Prostate gland (tissue), 2 donors: Measurements from ENCODE around the gene PPFIBP2. TPM values are rescaled to one million over a fixed set of nuclear protein-coding genes. Genes with fewer than 3 reads are reported as not detected.

Source experiments
- DNase-seq: peaks from one replicate; pipeline ENCODE4 v3.0.0-alpha.2; 2019; ENCODE audit warnings: low spot score
- H3K27ac ChIP-seq, 2 donors: fragments of 200-600 bp; sonication (generic); 2 replicates each; pipeline ENCODE4 v1.5.1; 2017 to 2019
- H3K27me3 ChIP-seq: fragments of 200-600 bp; sonication (generic); replicated peaks from 2 replicates; pipeline ENCODE4 v1.5.1; 2019; ENCODE audit not compliant: insufficient read depth
- H3K36me3 ChIP-seq, 2 donors: fragments of 200-600 bp; sonication (generic); 1 replicate in 1 of 2; 2 replicates in 1 of 2; pipeline versions ENCODE4 v1.5.1 to v1.8.1; 2017 to 2019
- H3K4me1 ChIP-seq: fragments of 200-600 bp; sonication (generic); replicated peaks from 2 replicates; pipeline ENCODE4 v1.5.1; 2019
- H3K4me3 ChIP-seq, 2 donors: fragments of 200-600 bp; sonication (generic); 2 replicates each; pipeline ENCODE4 v1.5.1; 2017 to 2019
- H3K9me3 ChIP-seq: fragments of 200-600 bp; sonication (generic); 2 replicates; pipeline ENCODE4 v1.5.1; 2017
- POLR2A ChIP-seq: fragments of 450-650 bp; IDR thresholded peaks from one replicate; pipeline ENCODE4 v1.6.1; 2016; ENCODE audit warnings: antibody characterized with exemption, mild to moderate bottlenecking
- POLR2AphosphoS5 ChIP-seq: sonication (generic); formaldehyde crosslinking; IDR thresholded peaks from one replicate; pipeline ENCODE4 v1.6.1; 2017; ENCODE audit warnings: antibody characterized with exemption
- WGBS: methylation state at CpG from one replicate; pipeline ENCODE4 v1.1.5; 2018; 5-methylcytosine and 5-hydroxymethylcytosine counted together
- intact Hi-C: fragments of 100-400 bp; cut with DNase I; formaldehyde crosslinking; loops from one replicate; pipeline ENCODE4 v1.14.2; 2022
- total RNA-seq, 2 donors: library from RNA; depleted of rRNA; stranded (reverse); fragments of >200 nt; gene quantifications; one replicate each; pipeline ENCODE4 v1.1.0, GENCODE V29; 2016
- TF ChIP-seq, protein P1 (sequence below), 4 experiments: fragments of 200-600 bp in 2 of 4; fragments of 450-650 bp in 2 of 4; sonication (generic) in 2 of 4; IDR thresholded peaks; 1 replicate in 3 of 4; 2 replicates in 1 of 4; pipeline ENCODE4 v1.5.1; 2016 to 2019; ENCODE audit warnings: antibody characterized with exemption in 4 of 4, mild to moderate bottlenecking in 2 of 4, moderate library complexity in 2 of 4

Gene PPFIBP2
- total RNA-seq, 2 donors from 2014 or later = 76.3 to 88.3 TPM

DNA sequence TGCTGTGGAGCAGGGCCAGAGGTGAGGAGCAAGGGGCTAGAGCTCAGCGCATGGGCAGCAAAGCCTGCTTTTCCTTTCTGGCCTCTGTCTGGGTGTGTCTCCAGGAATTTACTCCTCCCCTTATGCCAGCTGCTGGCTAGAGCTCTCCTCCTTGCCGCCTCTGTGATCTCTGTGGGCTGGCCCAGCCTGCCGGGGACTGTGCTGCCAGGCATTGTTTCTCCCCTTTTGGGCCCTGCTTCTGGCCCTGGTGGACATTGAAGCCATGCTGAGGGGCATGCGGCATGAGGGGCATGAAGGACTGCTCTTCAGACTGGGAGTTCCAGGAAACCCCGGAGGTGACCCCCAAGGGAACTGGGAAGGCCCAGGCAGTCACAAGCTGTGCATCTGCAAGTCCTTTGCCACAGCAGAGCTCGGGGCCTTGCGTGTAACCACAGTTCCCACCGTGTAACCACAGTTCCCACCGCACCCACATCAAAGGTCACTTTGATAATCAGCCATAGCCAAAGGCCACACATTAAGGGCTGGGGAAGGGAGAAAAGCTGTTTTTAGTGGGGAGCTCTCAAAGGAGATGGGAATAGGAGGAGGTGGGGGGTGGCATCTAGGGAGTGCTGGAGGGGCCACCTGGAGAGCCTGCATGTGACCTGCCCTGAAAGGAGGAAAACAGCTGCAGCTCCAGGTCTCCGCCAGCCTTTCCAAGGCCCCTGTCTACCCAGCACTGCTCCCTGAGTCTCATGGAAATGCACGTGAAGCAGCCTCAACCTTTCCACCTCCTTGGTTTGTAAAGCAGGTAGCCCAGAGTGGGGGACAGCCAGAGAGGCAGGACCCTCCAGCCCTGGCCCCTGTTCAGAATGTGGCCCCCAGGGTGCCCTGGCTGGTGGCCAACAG is 62.3 kb downstream of the PPFIBP2 start:
- no peaks in the 10 kb centered on the region for H3K27me3 ChIP-seq
- peak; percentile 55 for TF ChIP-seq POLR2AphosphoS5
- TF ChIP-seq, protein P1, sequence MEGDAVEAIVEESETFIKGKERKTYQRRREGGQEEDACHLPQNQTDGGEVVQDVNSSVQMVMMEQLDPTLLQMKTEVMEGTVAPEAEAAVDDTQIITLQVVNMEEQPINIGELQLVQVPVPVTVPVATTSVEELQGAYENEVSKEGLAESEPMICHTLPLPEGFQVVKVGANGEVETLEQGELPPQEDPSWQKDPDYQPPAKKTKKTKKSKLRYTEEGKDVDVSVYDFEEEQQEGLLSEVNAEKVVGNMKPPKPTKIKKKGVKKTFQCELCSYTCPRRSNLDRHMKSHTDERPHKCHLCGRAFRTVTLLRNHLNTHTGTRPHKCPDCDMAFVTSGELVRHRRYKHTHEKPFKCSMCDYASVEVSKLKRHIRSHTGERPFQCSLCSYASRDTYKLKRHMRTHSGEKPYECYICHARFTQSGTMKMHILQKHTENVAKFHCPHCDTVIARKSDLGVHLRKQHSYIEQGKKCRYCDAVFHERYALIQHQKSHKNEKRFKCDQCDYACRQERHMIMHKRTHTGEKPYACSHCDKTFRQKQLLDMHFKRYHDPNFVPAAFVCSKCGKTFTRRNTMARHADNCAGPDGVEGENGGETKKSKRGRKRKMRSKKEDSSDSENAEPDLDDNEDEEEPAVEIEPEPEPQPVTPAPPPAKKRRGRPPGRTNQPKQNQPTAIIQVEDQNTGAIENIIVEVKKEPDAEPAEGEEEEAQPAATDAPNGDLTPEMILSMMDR (IDR thresholded peaks at IDR 0.05) = no peak
- TF ChIP-seq POLR2A = no peak
- intact Hi-C loops = no loop called here
- no peaks in the 10 kb centered on the region for H3K36me3 ChIP-seq
- peaks cover 24% of the 10 kb centered on the region for H3K4me1 ChIP-seq
- H3K9me3 ChIP-seq = no peaks in the 10 kb centered on the region
- H3K27ac ChIP-seq = peak overlapping the region; percentile 70 to 76
- WGBS = 38% methylated on average over 11 of the region's 11 CpGs
- no peak overlapping the region for H3K4me3 ChIP-seq
- peak; percentile 62 for DNase-seq

DNA sequence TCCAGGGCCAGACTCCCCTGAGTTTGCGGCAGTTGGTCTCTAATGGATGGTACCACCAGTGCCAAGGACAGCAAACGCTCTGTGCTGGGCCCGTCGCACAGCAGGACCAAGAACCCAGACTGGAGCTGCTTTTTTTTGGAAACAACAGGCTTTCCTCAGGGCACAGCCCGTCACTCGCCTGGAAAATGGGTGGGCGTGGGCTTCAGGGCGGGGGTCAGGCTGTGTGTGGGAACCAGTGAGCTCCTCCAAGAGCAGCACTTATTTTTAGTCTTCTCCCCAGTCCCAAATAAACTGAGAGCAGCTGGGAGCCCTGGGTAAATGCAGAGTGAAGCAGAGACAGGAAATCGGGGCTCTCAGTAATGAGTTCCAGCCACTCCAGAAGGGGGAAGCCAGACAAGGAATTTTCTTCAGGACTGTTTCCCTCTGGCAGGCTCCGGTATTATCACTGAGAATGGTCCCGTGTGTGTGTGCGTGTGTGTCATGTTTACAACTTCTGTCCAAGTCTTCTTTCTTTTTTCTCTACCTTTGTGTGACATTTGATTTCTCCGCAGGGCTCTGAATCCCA is 63.0 kb downstream of the PPFIBP2 start:
- Histone ChIP-seq H3K36me3 (no peaks in the 10 kb centered on the region), H3K27me3 (no peaks in the 10 kb centered on the region), H3K27ac (peak overlapping the region; percentile 70 to 76), H3K4me1 (peaks cover 23% of the 10 kb centered on the region), H3K9me3 (no peaks in the 10 kb centered on the region), H3K4me3 (no peak overlapping the region)
- 26% methylated on average over 13 of the region's 13 CpGs for WGBS
- no peak for TF ChIP-seq POLR2A
- TF ChIP-seq, protein P1 (IDR thresholded peaks at IDR 0.05) = no peak
- TF ChIP-seq POLR2AphosphoS5 = no peak
- intact Hi-C loops = no loop called here
- DNase-seq = no peak

DNA sequence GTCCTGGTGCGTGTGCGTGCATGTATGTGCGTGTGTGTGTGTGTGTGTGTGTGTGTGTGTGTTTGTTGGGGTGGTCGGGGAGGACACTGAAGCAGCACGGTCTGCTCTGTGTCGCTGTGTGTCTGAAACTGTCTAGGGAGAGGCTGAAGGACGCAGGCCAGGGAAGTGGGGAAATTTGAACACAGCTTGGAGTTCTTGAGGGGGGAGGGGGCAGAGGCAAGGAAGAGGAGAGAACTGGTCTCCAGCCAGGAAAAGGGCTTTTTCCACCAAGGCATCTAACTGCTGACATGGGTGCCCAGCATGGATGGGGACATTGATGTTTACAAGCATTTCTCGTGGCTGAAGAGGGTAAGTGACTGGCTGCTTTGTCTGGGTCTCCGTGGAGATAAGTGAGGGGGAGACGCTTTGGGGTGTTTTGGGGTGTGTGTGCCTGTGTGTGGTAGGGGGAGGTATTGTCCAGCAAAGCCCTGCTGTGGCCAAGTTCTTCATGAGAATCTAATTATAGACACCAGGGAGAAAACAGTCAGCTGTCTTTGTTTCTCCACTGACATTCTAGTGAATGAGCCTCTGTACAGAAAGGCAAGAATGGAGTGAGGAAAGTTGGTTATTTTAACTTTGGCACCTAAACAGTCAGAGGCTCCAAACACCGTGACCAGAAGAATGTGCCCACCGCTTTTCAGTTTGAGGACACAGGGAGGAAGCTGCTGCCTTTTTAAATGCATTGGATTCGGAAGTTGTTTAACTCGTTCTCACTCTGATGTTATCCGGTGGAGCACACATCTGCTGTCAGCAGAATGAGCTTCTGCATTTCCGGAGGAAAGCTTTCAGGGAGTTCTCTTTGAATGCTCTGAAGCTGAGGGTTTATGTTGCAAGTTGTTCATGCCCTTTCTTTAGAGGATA is 63.7 kb downstream of the PPFIBP2 start:
- intact Hi-C loops = no loop called here
- Histone ChIP-seq H3K27me3 (no peaks in the 10 kb centered on the region), H3K36me3 (no peaks in the 10 kb centered on the region), H3K9me3 (no peaks in the 10 kb centered on the region), H3K4me1 (peaks cover 15% of the 10 kb centered on the region), H3K27ac (peak overlapping the region; percentile 70 to 76), H3K4me3 (peak overlapping the region in 1 of 2 donors; percentile 3)
- 6% methylated on average over 16 of the region's 16 CpGs for WGBS
- TF ChIP-seq, protein P1 (IDR thresholded peaks at IDR 0.05) = no peak
- TF ChIP-seq POLR2A (no peak), POLR2AphosphoS5 (peak; percentile 70)
- DNase-seq = peak; percentile 58

DNA sequence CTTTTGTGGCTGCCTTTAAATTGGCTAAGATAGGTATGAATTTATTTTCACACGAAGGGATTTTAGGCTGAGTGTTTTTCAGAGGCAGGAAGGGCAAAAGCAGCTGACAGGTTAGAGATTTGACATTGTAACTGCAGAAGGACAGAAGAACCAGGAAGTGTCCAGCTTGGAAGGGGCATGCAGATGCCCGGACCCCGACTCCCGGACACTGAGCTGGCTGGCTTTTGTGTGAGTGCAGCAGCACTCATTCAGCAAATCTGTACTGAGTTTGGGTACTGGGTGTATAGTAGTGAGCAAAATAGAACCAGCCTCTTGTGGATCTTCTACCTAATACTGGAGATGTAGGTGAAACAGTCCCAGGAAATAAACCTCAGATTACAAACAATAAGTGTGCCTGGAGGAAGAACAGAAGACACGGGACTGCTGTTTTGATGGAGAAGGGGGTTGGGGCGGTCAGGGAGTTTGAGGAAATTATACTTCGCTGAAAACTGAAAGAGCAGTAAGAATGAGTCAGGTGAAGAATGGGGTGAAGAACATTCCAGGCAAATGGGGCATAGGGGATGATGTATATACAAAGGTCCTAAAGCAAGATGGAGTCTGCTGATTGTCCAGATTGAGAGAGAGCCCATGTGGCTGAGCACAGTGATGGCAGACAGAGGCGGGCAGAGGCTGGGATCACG is 64.6 kb downstream of the PPFIBP2 start:
- H3K9me3 ChIP-seq = no peaks in the 10 kb centered on the region
- no peaks in the 10 kb centered on the region for H3K36me3 ChIP-seq
- H3K27ac ChIP-seq = peak overlapping the region; percentile 70 to 76
- peak overlapping the region in 1 of 2 donors; percentile 3 for H3K4me3 ChIP-seq
- H3K4me1 ChIP-seq = peaks cover 15% of the 10 kb centered on the region
- TF ChIP-seq POLR2A = no peak
- TF ChIP-seq, protein P1 (IDR thresholded peaks at IDR 0.05) = no peak
- TF ChIP-seq POLR2AphosphoS5 = no peak
- WGBS = 42% methylated on average over 9 of the region's 9 CpGs
- intact Hi-C loops = no loop called here
- no peak for DNase-seq
- no peaks in the 10 kb centered on the region for H3K27me3 ChIP-seq
